HG03064 (cell line): ENCODE results near the gene MAML3.

Source experiments
- ATAC-seq: cut with Tn5 transposase; IDR thresholded peaks from one replicate; pipeline ENCODE4 v1.9.1; 2021; ENCODE audit warnings: low read depth; ENCODE audit not compliant: unreplicated experiment

MAML3 gene

DNA sequence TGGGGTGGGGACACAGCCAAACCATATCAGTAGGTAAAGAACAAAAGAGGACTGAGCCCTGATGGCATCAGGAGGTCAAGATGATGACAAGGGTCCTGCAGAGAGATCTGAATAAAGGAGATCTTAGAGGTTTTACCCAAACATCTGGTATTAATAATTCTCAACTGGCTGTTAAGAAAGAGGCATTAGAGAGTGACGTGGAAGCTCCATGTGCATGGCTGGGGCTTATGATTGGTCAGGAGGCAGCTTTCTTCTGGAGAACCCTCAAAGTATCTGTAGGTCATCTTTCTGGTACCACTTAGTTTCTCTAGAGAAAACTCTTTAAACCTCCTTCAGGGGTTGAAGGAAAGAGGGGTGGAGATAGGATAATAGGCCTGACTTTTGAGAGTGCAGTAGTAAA, 469.6 kb downstream of the MAML3 start:
- no peak for ATAC-seq

DNA sequence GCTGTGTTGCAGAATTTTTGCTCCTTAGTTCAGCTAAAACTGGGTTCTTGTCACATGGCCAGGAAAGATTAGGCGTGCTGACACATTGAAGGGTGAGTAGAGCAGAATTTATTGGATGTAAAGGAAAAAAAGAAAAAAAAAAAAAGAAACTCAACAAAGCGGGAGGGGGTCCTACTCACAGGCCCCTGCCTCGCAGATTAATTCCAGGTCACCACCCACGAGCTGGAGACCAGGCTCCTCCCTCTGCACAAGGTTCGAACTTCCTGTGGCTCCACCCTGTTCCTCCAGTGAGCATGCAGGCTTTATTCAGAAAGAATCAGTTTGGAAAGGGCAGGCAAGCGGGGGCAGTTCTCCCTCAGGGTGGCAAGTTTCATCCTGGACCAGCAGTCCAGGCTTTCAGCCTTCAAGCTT, 471.2 kb downstream of the MAML3 start:
- ATAC-seq = no peak

DNA sequence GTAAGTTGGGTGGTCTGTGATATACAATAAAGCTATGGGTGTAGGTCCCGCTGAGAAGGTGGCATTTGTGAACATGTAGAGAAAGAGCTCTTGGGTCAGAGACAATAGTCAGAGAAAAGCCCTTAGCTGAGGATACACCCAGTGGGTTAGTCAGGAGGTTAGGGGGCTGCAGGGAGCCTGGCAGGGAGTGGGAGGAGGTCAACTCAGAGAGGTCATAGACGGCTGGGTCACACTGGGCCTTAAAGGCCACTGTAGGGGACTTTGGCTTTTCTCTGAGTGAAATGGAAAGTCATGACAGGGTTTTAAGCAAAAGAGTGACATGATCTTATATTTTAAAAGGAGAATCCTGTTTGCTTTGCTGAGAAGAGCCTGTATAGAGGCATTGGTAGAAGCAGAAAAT, 471.7 kb downstream of the MAML3 start:
- no peak for ATAC-seq

DNA sequence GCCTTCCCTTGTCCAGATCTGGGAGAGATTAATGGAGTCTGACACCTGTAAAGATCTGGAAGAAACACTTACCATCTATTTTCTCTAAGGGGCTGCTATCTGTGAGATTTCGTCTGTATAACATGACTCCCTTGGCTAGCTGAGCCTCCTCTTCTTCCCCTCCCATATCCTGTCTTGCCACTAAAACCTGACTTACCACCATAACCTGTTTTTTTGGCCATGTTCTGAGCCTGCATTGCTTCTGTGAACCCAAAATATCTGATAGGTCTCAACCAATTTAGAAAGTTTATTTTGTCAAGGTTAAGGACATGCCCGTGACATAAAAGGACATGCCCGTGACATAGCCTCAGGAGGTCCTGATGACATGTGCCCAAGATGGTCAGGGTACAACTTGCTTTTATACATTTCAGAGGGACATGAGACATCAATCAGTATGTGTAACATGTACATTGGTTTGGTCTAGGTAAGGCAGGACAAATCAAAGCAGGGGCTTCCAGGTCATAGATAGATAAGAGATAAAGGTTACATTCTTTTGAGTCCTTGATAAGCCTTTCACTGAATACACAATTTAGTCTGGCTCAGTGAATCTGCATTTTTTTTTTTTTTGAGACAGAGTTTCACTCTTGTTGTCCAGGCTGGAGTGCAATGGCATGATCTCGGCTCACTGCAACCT, 476.9 kb downstream of the MAML3 start:
- no peak for ATAC-seq

DNA sequence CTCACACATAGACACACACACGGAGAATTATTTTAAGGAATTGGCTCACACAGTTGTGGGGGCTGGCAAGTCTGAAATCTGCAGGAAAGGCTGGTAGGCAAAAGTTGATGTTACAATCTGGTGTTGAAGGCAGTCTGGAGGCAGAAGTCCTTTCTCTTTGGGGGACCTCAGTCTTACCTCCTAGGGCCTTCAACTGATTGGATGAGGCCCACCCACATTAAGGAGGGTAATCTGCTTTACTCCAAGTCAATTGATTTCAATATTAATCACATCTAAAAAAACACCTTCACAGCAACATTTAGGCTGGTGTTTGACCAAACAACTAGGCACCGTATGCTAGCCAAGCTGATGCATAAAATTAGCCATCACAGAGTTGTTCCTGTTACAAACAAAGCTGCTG, 477.6 kb downstream of the MAML3 start:
- no peak for ATAC-seq

DNA sequence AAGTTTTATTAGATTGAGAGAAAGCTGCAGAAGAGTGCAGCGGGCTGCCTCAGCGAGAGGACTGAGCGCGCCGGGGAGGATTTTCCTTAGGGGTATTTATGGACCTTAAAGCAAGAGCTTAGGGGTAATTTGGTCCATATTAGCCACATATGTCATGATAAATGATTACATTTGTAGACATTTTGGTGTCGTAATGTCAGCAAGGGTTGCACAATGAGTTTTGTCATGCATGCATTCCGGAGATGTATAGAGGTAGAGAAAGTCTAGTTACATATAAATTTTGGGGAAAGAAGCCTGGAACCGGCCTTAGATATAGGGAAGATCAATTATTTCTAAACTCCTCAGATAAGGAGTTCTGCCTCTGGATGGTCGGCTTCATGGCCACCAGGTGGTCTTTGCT, 478.3 kb downstream of the MAML3 start:
- ATAC-seq = no peak

DNA sequence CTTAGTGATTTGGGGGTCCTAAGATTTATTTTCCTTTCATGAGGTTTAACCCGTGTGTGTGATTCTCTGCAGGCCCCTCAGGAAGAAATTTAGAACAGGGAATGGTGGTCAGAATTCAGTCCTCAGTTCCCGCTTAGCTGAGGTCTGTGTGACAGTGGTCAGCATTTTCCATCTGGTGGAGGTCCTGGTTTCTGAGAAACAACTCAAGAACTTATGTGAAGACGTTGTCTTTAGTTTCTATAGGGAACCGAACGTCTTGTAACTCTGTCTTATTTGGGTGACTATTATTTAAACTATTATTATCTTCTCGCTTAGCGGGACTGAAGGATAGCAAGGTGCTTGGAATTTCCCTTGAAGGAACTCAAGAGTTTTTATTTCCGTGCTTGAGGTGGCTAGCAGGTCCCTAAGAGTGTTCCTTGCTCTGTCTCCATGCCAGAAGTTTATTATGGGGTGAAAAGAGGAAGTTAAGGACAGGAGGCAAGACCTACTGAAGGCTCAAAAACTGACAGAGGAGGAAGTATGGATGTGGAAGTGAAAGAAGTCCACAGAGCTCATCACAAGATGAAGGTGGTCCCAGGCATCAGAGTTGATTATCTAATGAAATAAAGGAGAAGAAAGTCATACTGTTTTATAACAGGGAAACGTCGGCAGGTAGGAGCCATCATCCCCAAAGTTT, 479.0 kb downstream of the MAML3 start:
- ATAC-seq = no peak

DNA sequence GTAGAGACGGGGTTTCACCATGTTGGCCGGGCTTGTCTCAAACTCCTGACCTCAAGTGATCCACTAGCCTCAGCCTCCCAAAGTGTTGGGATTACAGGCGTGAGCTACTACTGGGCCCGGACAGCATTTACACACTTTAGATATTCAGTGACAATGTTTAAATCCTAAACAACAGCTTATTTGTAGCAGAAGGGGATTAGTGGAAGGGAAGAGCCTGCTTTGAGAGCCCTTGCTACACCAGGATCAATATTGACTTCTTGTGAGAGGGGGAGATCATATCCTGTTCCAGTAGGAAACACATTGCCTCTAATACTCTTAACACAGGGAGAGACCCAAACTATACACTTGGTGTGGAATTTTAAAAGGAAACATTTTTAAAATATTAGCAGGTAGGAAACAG, 481.3 kb downstream of the MAML3 start:
- ATAC-seq = no peak

DNA sequence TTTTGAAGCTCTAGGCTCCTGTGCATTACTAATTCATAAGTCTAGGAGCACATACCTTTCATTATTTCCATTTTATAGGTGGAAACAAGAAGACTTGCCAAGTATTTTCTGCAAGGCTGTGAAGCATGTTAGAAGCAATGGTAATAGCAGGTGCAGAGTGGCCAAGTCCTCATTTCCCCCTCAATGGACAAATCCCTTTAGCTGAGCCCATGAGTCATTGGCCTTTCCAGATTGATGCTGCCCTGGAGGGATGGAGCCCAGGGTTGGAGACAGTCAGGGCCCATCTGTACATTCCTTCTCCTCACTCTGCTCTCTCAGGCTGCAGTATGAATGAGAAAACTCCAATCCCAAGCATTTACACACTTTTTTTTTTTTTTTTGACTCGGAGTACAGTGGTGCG, 481.8 kb downstream of the MAML3 start:
- no peak for ATAC-seq

DNA sequence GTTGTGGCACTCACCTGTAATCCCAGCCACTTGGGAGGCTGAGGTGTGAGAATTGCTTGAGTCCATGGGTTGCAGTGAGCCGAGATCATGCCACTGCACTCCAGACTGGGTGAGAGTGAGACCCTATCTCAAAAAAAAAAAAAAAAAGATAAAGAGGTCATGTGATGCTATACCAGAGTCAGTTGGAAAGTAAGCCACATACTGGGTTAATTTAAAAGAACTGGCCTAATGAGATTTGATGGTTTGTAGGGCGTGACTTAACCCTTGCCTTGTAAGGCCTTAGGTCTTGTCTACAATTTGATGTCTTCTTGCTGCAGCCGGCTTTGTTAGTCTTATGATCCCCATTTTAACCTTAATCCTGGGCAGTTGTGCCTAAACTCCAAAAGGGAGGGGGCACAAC, 483.2 kb downstream of the MAML3 start:
- no peak for ATAC-seq

DNA sequence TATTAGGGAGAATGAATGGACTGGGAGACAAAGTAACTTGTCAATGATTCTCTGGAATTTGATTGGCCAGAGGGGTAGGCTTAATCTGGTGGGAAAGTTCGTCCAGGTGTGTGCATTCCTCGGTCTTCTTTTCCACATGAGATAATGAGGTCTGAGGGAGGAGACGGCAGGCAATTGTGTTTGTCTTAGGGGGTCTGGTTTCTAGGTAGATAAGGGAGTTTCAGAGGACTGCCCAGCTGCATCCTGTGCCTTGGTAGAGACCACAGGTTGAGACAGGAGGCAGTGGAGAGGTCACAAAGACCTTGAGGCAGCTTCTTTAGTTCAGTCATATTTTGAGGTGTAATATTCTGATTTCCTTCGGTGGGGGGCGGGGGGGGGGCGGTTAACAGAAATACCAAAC, 484.1 kb downstream of the MAML3 start:
- ATAC-seq = no peak

DNA sequence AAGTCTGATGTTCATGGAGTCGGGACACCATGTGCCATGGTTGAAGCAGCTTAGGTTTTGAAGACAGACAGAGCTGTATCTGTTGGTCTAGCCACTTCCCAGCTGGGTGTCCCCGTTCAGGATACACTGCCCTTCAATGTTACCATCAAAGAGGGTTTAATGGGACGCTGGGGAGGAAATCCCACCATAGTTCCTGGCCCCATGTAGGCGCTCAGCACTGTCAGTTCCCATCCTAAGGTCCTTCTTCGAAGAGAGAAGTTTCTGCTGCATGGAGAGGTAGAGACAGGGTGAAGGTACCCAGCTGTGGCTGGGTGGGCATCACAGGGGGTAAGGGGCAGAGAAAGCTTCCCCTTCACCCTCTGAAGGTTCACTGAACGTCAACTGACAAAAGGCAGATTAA, 484.6 kb downstream of the MAML3 start:
- ATAC-seq = no peak

DNA sequence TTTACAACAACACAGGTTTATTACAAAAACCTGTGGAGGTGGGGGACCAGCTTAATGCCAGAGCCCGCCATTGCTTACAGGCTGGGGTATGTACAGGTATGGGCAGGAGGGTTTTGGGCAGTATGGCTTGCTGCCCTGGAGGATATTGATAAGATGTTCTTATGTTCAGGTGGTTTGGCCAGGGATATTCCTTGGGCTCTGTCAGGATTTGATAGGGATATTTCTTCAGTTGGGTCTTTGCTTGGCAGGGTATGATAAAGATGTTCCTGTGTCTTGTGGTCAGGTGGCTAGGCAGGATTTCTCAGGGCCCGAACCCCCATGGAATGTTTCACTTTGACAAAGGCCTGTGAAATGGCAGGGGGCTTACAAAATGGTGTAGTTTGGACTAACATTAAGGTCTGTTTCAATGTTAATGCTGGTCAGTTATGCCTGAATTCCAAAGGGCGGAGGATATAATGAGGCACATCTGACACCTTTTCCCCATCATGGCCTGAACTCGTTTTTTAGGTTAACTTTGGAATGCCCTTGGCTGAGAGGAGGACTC, 485.3 kb downstream of the MAML3 start:
- no peak for ATAC-seq

DNA sequence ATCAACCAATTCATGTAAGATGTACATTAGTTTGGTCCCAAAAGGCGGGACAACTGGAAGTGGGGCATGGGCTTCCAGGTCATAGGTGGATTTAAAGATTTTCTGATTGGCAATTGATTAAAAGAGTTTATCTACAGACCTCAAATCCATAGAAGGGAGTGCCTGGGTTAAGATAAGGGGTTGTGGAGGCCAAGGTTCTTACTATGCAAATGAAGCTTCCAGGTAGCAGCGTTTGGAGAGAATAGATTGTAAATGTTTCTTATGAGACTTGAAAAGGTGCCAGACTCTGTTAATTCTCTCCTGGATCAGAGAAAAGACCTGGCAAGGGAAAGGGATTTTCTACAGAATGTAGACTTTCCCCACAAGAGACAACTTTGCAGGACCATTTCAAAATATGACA, 485.9 kb downstream of the MAML3 start:
- no peak for ATAC-seq
